Measurements from ENCODE around the gene CHFR. TPM values are rescaled to one million over a fixed set of nuclear protein-coding genes. Genes with fewer than 3 reads are reported as not detected.

The CHFR gene
- total RNA-seq, 2 experiments from 2014 or later, result 38.2 to 55.9 TPM

DNA sequence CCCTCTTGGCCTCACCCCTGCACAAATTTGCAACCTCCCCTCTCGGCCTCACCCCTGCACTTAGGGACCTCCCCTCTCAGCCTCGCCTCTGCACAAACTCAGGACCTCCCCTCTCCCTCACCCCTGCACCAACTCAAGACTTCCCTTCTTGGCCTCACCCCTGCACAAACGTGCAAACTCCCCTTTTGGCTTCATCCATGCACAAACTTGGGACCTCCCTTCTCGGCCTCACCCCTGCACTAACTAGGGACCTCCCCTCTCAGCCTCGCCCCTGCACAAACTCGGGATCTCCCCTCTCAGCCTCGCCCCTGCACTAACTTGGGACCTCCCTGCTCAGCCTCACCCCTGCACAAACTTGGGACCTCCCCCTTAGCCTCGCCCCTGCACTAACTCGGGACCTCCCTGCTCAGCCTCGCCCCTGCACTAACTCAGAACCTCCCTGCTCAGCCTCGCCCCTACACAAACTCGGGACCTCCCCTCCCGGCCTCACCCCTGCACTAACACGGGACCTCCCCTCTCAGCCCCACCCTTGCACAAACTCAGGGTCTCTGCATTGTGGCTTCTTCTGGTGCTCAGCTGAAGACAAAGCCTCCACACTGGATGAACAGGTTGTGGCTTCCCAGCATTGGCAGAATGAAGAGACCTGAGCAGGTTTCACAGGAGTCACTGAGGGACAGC is 47.7 kb downstream of the CHFR start:
- peaks cover 10% of the 10 kb centered on the region for H3K4me1 ChIP-seq (ENCODE audit: insufficient read depth, low read length, poor library complexity, severe bottlenecking)
- no peak overlapping the region for H2AFZ ChIP-seq (ENCODE audit: low read length)
- no peaks in the 10 kb centered on the region for H3K9me3 ChIP-seq (ENCODE audit: low read length)
- no peak overlapping the region for H3K4me2 ChIP-seq (ENCODE audit: low read length)
- CTCF ChIA-PET (ENCODE audit: unreplicated experiment), result no interaction called here
- POLR2A ChIA-PET, result no interaction called here
- TF ChIP-seq EZH2phosphoT487 (IDR thresholded peaks at IDR 0.05; ENCODE audit: borderline replicate concordance, low read depth, low read length), result no peak
- TF ChIP-seq, protein P1, sequence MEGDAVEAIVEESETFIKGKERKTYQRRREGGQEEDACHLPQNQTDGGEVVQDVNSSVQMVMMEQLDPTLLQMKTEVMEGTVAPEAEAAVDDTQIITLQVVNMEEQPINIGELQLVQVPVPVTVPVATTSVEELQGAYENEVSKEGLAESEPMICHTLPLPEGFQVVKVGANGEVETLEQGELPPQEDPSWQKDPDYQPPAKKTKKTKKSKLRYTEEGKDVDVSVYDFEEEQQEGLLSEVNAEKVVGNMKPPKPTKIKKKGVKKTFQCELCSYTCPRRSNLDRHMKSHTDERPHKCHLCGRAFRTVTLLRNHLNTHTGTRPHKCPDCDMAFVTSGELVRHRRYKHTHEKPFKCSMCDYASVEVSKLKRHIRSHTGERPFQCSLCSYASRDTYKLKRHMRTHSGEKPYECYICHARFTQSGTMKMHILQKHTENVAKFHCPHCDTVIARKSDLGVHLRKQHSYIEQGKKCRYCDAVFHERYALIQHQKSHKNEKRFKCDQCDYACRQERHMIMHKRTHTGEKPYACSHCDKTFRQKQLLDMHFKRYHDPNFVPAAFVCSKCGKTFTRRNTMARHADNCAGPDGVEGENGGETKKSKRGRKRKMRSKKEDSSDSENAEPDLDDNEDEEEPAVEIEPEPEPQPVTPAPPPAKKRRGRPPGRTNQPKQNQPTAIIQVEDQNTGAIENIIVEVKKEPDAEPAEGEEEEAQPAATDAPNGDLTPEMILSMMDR (conservative IDR thresholded peaks at IDR 0.05; ENCODE audit: low read length), result no peak
- H3K27ac ChIP-seq (ENCODE audit: low read depth, low read length, poor library complexity, severe bottlenecking), result no peak overlapping the region
- intact Hi-C loops (cut with micrococcal nuclease; ENCODE audit: unreplicated experiment), result no loop called here
- DNase-seq (ENCODE audit: low spot score), result no peak
- H4K20me1 ChIP-seq (ENCODE audit: insufficient read depth, low read length), result no peaks in the 10 kb centered on the region
- BruUV-seq (replicated peaks), result no TSS peak
- no peaks in the 10 kb centered on the region for H3K79me2 ChIP-seq (ENCODE audit: insufficient read depth, low read depth, low read length)
- no peak overlapping the region for H3K4me3 ChIP-seq (ENCODE audit: low read depth, low read length, poor library complexity, severe bottlenecking)
- peaks cover 45% of the 10 kb centered on the region for H3K36me3 ChIP-seq (ENCODE audit: insufficient read depth, low read length)
- no peaks in the 10 kb centered on the region for H3K9me2 ChIP-seq (ENCODE audit: insufficient read depth, low read length)

DNA sequence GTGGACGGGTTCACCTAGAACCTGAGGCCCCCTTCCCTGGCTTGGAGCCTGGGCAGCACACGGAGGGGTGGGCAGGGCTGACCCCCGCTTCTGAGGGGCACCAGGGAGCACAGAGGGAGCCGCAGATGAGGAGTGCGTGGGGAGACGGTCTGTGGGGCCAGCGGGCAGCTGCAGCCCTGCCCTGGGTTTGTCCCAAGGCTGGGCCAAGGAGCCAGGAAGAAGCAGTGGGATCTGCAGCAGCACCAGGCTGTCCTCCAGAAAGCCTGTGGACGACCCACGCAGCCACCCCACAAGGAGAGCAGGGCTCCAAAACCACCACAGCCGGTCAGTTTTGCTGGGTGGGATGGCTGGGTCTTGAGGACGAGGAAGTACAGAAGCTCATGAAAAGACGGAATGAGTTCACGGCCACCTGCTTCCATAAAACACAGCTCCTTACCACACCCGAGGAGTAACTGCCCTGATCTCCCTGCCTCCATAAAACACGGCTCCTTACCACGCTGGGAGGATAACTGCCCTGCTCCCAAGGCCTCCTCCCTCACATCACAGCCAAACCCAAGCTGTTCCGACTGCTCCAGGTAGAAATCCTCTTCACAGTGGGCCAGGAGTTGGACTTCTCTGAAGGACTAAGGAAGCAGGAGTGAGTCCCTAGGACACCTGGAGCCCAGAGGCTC is 48.9 kb downstream of the CHFR start:
- no peaks in the 10 kb centered on the region for H3K9me2 ChIP-seq (ENCODE audit: insufficient read depth, low read length)
- H2AFZ ChIP-seq (ENCODE audit: low read length), result no peak overlapping the region
- H3K79me2 ChIP-seq (ENCODE audit: insufficient read depth, low read depth, low read length), result no peaks in the 10 kb centered on the region
- no peak overlapping the region for H3K27ac ChIP-seq (ENCODE audit: low read depth, low read length, poor library complexity, severe bottlenecking)
- H3K4me2 ChIP-seq (ENCODE audit: low read length), result no peak overlapping the region
- peaks cover 38% of the 10 kb centered on the region for H3K36me3 ChIP-seq (ENCODE audit: insufficient read depth, low read length)
- ChIA-PET POLR2A (interaction anchor here (0.9 to 1.3 kb wide), 2 partner anchors 8 to 9 kb away, joined by 3 read pairs; no protein-coding TSS in a partner anchor), CTCF (ENCODE audit: unreplicated experiment) (no interaction called here)
- H4K20me1 ChIP-seq (ENCODE audit: insufficient read depth, low read length), result no peaks in the 10 kb centered on the region
- no TSS peak for BruUV-seq (replicated peaks)
- intact Hi-C loops (cut with micrococcal nuclease; ENCODE audit: unreplicated experiment), result no loop called here
- no peak for DNase-seq (ENCODE audit: low spot score)
- TF ChIP-seq, protein P1 (conservative IDR thresholded peaks at IDR 0.05; ENCODE audit: low read length), result no peak
- TF ChIP-seq EZH2phosphoT487 (IDR thresholded peaks at IDR 0.05; ENCODE audit: borderline replicate concordance, low read depth, low read length), result no peak
- peaks cover 10% of the 10 kb centered on the region for H3K4me1 ChIP-seq (ENCODE audit: insufficient read depth, low read length, poor library complexity, severe bottlenecking)
- H3K9me3 ChIP-seq (ENCODE audit: low read length), result no peaks in the 10 kb centered on the region
- no peak overlapping the region for H3K4me3 ChIP-seq (ENCODE audit: low read depth, low read length, poor library complexity, severe bottlenecking)
